OCI-LY7 (cell line): ENCODE data around the gene CCDC178. TPM values are rescaled to one million over a fixed set of nuclear protein-coding genes. Genes with fewer than 3 reads are reported as not detected.
A peak's percentile ranks its signal among the peaks of the same experiment; 100 is the strongest.

Experiments used
- BruUV-seq: library from RNA; stranded (reverse); fragments of 400-500 nt; replicated peaks from 2 replicates; lab custom pipeline; 2021; lab: Mats Ljungman, UMichigan
- CTCF ChIA-PET: fragments of 300-600 bp; sonication (Branson Sonifier 250); formaldehyde crosslinking; loops from one replicate; lab custom pipeline; 2022; ENCODE audit warnings: antibody characterized with exemption; ENCODE audit not compliant: unreplicated experiment; lab: Charles Lee
- POLR2A ChIA-PET: fragments of 300-600 bp; sonication (Branson Sonifier 250); formaldehyde crosslinking; loops from one replicate; lab custom pipeline; 2022; ENCODE audit warnings: antibody characterized with exemption; lab: Charles Lee
- DNase-seq: peaks from one replicate; pipeline ENCODE4 v3.0.0-alpha.2; 2015; ENCODE audit warnings: low spot score
- H2AFZ ChIP-seq: fragments of 200-600 bp; sonication (generic), shearing (Covaris generic); 2 replicates; pipeline ENCODE4 v1.6.1; 2014; ENCODE audit warnings: mild to moderate bottlenecking, antibody characterized with exemption, low read length, moderate library complexity
- H3K27ac ChIP-seq: fragments of 200-600 bp; sonication (generic); 2 replicates; pipeline ENCODE4 v1.5.1; 2014; ENCODE audit warnings: mixed run types, low read depth, mild to moderate bottlenecking, moderate library complexity, low read length, inconsistent platforms; ENCODE audit not compliant: poor library complexity, severe bottlenecking
- H3K36me3 ChIP-seq: fragments of 200-600 bp; sonication (generic); 2 replicates; pipeline ENCODE4 v1.6.1; 2014; ENCODE audit warnings: mild to moderate bottlenecking, antibody characterized with exemption, low read length, moderate library complexity, mixed read lengths; ENCODE audit not compliant: insufficient read depth
- H3K4me1 ChIP-seq: fragments of 200-600 bp; sonication (generic); 2 replicates; pipeline ENCODE4 v1.5.1; 2014; ENCODE audit warnings: mild to moderate bottlenecking, low read length; ENCODE audit not compliant: insufficient read depth, poor library complexity, severe bottlenecking
- H3K4me2 ChIP-seq: fragments of 200-600 bp; sonication (generic); 2 replicates; pipeline ENCODE4 v1.6.1; 2014; ENCODE audit warnings: mild to moderate bottlenecking, low read length
- H3K4me3 ChIP-seq: fragments of 200-600 bp; sonication (generic); 2 replicates; pipeline ENCODE4 v1.5.1; 2014; ENCODE audit warnings: mild to moderate bottlenecking, low read depth, low read length; ENCODE audit not compliant: poor library complexity, severe bottlenecking
- H3K79me2 ChIP-seq: fragments of 200-600 bp; sonication (generic); 2 replicates; pipeline ENCODE4 v1.6.1; 2016; ENCODE audit warnings: low read depth, mild to moderate bottlenecking, low read length, moderate library complexity, mixed read lengths; ENCODE audit not compliant: insufficient read depth
- H3K9me2 ChIP-seq: fragments of 200-600 bp; sonication (generic); 2 replicates; pipeline ENCODE4 v1.6.1; 2016; ENCODE audit warnings: mild to moderate bottlenecking, low read length, mixed read lengths; ENCODE audit not compliant: insufficient read depth
- H3K9me3 ChIP-seq: fragments of 200-600 bp; sonication (generic); 2 replicates; pipeline ENCODE4 v1.6.1; 2014; ENCODE audit warnings: mild to moderate bottlenecking, mixed run types, low read length, mixed read lengths
- H4K20me1 ChIP-seq: fragments of 200-600 bp; sonication (generic); 2 replicates; pipeline ENCODE4 v1.6.1; 2014; ENCODE audit warnings: mild to moderate bottlenecking, antibody characterized with exemption, low read length, moderate library complexity, mixed read lengths; ENCODE audit not compliant: insufficient read depth
- CTCF ChIP-seq: fragments of 200-600 bp; sonication (generic); conservative IDR thresholded peaks from 2 replicates; pipeline ENCODE4 v1.5.1; 2014; ENCODE audit warnings: mild to moderate bottlenecking, antibody characterized with exemption, low read length, moderate library complexity, mixed read lengths
- EZH2phosphoT487 ChIP-seq: fragments of 200-600 bp; sonication (generic); IDR thresholded peaks from 2 replicates; pipeline ENCODE4 v1.6.1; 2018; ENCODE audit warnings: low read depth, borderline replicate concordance, mild to moderate bottlenecking, mixed run types, antibody characterized with exemption, low read length, moderate library complexity, mixed read lengths
- intact Hi-C: fragments of 100-400 bp; cut with micrococcal nuclease; formaldehyde crosslinking; loops from one replicate; pipeline ENCODE4 v1.10.0; 2022; ENCODE audit not compliant: unreplicated experiment
- total RNA-seq, 2 experiments: library from RNA; depleted of rRNA in 1 of 2; stranded (reverse); fragments of >200 nt in 1 of 2; shearing (Covaris generic) in 1 of 2; gene quantifications; 2 replicates each; pipeline ENCODE4 v1.2.3, GENCODE V29; 2014 to 2022

CCDC178 gene
- total RNA-seq, 2 experiments from 2014 or later: not detected

GRCh38 chr18:32937597-32937996 lies 502.9 kb downstream of the CCDC178 start:
- Histone ChIP-seq H3K4me3 (no peak overlapping the region), H3K9me2 (no peaks in the 10 kb centered on the region), H3K4me2 (no peak overlapping the region), H3K36me3 (no peaks in the 10 kb centered on the region), H3K4me1 (no peaks in the 10 kb centered on the region), H3K79me2 (no peaks in the 10 kb centered on the region), H4K20me1 (no peaks in the 10 kb centered on the region), H3K27ac (no peak overlapping the region), H2AFZ (no peak overlapping the region), H3K9me3 (no peaks in the 10 kb centered on the region)
- DNase-seq: no peak
- TF ChIP-seq EZH2phosphoT487: no peak
- TF ChIP-seq CTCF: no peak
- ChIA-PET POLR2A (no interaction called here), CTCF (interaction anchor here (0.6 kb wide), 1 partner anchor 37 kb away, joined by 3 read pairs; no protein-coding TSS in a partner anchor)
- intact Hi-C loops: loop anchor here (10.0 kb wide), 1 partner anchor 363 kb away; no protein-coding TSS in a partner anchor
- BruUV-seq: no TSS peak

DNA sequence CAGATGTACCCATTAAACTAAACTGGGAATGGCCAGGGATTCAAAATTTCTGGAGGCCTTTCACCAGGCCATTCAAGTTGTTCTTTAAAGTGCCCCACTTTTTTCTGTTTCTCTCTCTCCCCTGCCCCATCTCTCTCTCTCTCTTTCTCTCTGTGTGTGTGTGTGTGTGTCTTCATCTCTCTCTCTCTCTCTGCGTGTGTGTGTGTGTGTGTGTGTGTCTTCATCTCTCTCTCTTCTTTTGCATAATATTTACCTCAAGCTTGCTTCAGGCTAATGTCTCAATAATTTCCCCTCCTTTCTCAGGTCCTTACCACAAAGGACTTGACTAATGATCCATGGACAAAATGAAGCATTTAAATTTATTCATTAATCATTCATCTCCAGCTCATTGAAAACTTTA lies 503.5 kb downstream of the CCDC178 start:
- Histone ChIP-seq H3K36me3 (no peaks in the 10 kb centered on the region), H3K9me3 (no peaks in the 10 kb centered on the region), H3K9me2 (no peaks in the 10 kb centered on the region), H3K4me2 (no peak overlapping the region), H3K27ac (no peak overlapping the region), H4K20me1 (no peaks in the 10 kb centered on the region), H3K79me2 (no peaks in the 10 kb centered on the region), H3K4me1 (no peaks in the 10 kb centered on the region), H3K4me3 (no peak overlapping the region), H2AFZ (no peak overlapping the region)
- TF ChIP-seq CTCF: no peak
- TF ChIP-seq EZH2phosphoT487: no peak
- ChIA-PET CTCF (interaction anchor here (0.6 kb wide), 1 partner anchor 38 kb away, joined by 3 read pairs; no protein-coding TSS in a partner anchor), POLR2A (interaction anchor here (0.6 kb wide), 1 partner anchor 250 kb away, joined by 3 read pairs; no protein-coding TSS in a partner anchor)
- DNase-seq: no peak
- intact Hi-C loops: loop anchor here (10.0 kb wide), 1 partner anchor 362 kb away; no protein-coding TSS in a partner anchor
- BruUV-seq: no TSS peak

GRCh38 chr18:32934201-32934600 lies 506.3 kb downstream of the CCDC178 start:
- no peak overlapping the region for H3K4me2 ChIP-seq
- BruUV-seq: no TSS peak
- no peak for TF ChIP-seq CTCF
- TF ChIP-seq EZH2phosphoT487: no peak
- no peak for DNase-seq
- no peaks in the 10 kb centered on the region for H3K4me1 ChIP-seq
- intact Hi-C loops: loop anchor here (10.0 kb wide), 1 partner anchor 359 kb away; no protein-coding TSS in a partner anchor
- ChIA-PET CTCF (no interaction called here), POLR2A (no interaction called here)
- no peak overlapping the region for H3K4me3 ChIP-seq
- no peaks in the 10 kb centered on the region for H3K36me3 ChIP-seq
- no peaks in the 10 kb centered on the region for H3K79me2 ChIP-seq
- no peak overlapping the region for H3K27ac ChIP-seq
- 0 out of 2 replicates have a peak overlapping the region, but pooled peaks have one; percentile 36 for H2AFZ ChIP-seq
- H3K9me2 ChIP-seq: no peaks in the 10 kb centered on the region
- no peaks in the 10 kb centered on the region for H3K9me3 ChIP-seq
- no peaks in the 10 kb centered on the region for H4K20me1 ChIP-seq
